Neural progenitor cell (in vitro differentiated cells): ENCODE measurements around the gene ETV6. TPM values are rescaled to one million over a fixed set of nuclear protein-coding genes. Genes with fewer than 3 reads are reported as not detected.

Experiments used
- DNase-seq: peaks from one replicate; pipeline ENCODE4 v3.0.0-alpha.2; 2016; ENCODE audit warnings: low spot score
- H2AFZ ChIP-seq: fragments of 200-600 bp; sonication (generic); replicated peaks from 2 replicates; pipeline ENCODE4 v1.6.1; 2016; ENCODE audit warnings: antibody characterized with exemption
- H3F3A ChIP-seq: fragments of 200-600 bp; sonication (generic); 2 replicates; pipeline ENCODE4 v1.6.1; 2016; ENCODE audit warnings: antibody characterized with exemption, low read depth
- H3K27ac ChIP-seq: fragments of 200-600 bp; sonication (generic); 2 replicates; pipeline ENCODE4 v1.5.1; 2016; ENCODE audit warnings: mild to moderate bottlenecking
- H3K27me3 ChIP-seq: fragments of 200-600 bp; sonication (generic); 2 replicates; pipeline ENCODE4 v1.6.1; 2016; ENCODE audit warnings: mild to moderate bottlenecking, moderate library complexity
- H3K36me3 ChIP-seq: fragments of 200-600 bp; sonication (generic); 2 replicates; pipeline ENCODE4 v1.5.1; 2016
- H3K4me1 ChIP-seq: fragments of 200-600 bp; sonication (generic); 2 replicates; pipeline ENCODE4 v1.6.1; 2016; ENCODE audit warnings: mixed run types
- H3K4me2 ChIP-seq: fragments of 200-600 bp; sonication (generic); 2 replicates; pipeline ENCODE4 v1.6.1; 2016
- H3K4me3 ChIP-seq: fragments of 200-600 bp; sonication (generic); 2 replicates; pipeline ENCODE4 v1.5.1; 2016
- H3K79me2 ChIP-seq: fragments of 200-600 bp; sonication (generic); 2 replicates; pipeline ENCODE4 v1.6.1; 2016; ENCODE audit warnings: low read depth
- H3K9ac ChIP-seq: fragments of 200-600 bp; sonication (generic); 2 replicates; pipeline ENCODE4 v1.6.1; 2016
- H3K9me3 ChIP-seq: fragments of 200-600 bp; sonication (generic); 2 replicates; pipeline ENCODE4 v1.5.1; 2016; ENCODE audit warnings: low read depth
- H4K20me1 ChIP-seq: fragments of 200-600 bp; sonication (generic); 2 replicates; pipeline ENCODE4 v1.6.1; 2016; ENCODE audit warnings: low read depth
- H3K27ac Mint-ChIP-seq: 3 replicates; pipeline ENCODE4 v1.8.0; 2021; ENCODE audit warnings: mixed read lengths
- H3K27me3 Mint-ChIP-seq: 2 replicates; pipeline ENCODE4 v1.8.0; 2022; ENCODE audit warnings: low read depth, mild to moderate bottlenecking, inconsistent platforms, moderate library complexity, mixed read lengths; ENCODE audit not compliant: insufficient read depth
- H3K36me3 Mint-ChIP-seq: 3 replicates; pipeline ENCODE4 v1.8.0; 2021; ENCODE audit warnings: mixed read lengths
- H3K4me1 Mint-ChIP-seq: 3 replicates; pipeline ENCODE4 v1.8.0; 2021; ENCODE audit warnings: mixed read lengths
- H3K4me3 Mint-ChIP-seq: 3 replicates; pipeline ENCODE4 v1.8.0; 2021; ENCODE audit warnings: mild to moderate bottlenecking, moderate library complexity, mixed read lengths
- H3K9me3 Mint-ChIP-seq: 3 replicates; pipeline ENCODE4 v1.8.0; 2020; ENCODE audit warnings: mixed read lengths
- EZH2 ChIP-seq: fragments of 200-600 bp; sonication (generic); IDR thresholded peaks from 2 replicates; pipeline ENCODE4 v1.6.1; 2017; ENCODE audit warnings: antibody characterized with exemption, mild to moderate bottlenecking, moderate library complexity
- EZH2phosphoT487 ChIP-seq: fragments of 200-600 bp; sonication (generic); IDR thresholded peaks from 2 replicates; pipeline ENCODE4 v1.6.1; 2017; ENCODE audit warnings: antibody characterized with exemption
- total RNA-seq: library from RNA; depleted of rRNA; stranded (reverse); fragments of >200 nt; gene quantifications from 2 replicates; pipeline ENCODE4 v1.2.3, GENCODE V29; 2015; ENCODE audit warnings: low replicate concordance
- TF ChIP-seq, protein P1 (sequence below): fragments of 200-600 bp; sonication (generic); IDR thresholded peaks from 2 replicates; pipeline ENCODE4 v1.5.1; 2017; ENCODE audit warnings: antibody characterized with exemption, mild to moderate bottlenecking

ETV6 gene
- total RNA-seq, 1 donor from 2014 or later = 6.2 TPM

- H3K4me2 ChIP-seq = no peak overlapping the region
- no peaks in the 10 kb centered on the region for H3F3A ChIP-seq
These were observed 122.5 kb downstream of the ETV6 start for GRCh38 chr12:11771895-11772502.

GRCh38 chr12:11773889-11774677, 124.6 kb downstream of the ETV6 start:
- no peak for DNase-seq
- Histone ChIP-seq H3K4me2 (no peak overlapping the region), H3K36me3 (no peaks in the 10 kb centered on the region), H3K79me2 (no peaks in the 10 kb centered on the region), H3K4me1 (peaks cover 20% of the 10 kb centered on the region), H3K4me3 (no peak overlapping the region), H3K9ac (no peak overlapping the region), H3K27me3 (no peaks in the 10 kb centered on the region), H3K27ac (no peak overlapping the region), H4K20me1 (no peaks in the 10 kb centered on the region), H3F3A (peaks cover 12% of the 10 kb centered on the region), H2AFZ (no peak overlapping the region), H3K9me3 (no peaks in the 10 kb centered on the region)
- no peaks in the 10 kb centered on the region for H3K27me3 Mint-ChIP-seq
- H3K9me3 Mint-ChIP-seq = no peaks in the 10 kb centered on the region
- no peak overlapping the region for H3K4me3 Mint-ChIP-seq
- H3K4me1 Mint-ChIP-seq = peaks cover 39% of the 10 kb centered on the region
- H3K36me3 Mint-ChIP-seq = peaks cover 4% of the 10 kb centered on the region
- TF ChIP-seq, protein P1, sequence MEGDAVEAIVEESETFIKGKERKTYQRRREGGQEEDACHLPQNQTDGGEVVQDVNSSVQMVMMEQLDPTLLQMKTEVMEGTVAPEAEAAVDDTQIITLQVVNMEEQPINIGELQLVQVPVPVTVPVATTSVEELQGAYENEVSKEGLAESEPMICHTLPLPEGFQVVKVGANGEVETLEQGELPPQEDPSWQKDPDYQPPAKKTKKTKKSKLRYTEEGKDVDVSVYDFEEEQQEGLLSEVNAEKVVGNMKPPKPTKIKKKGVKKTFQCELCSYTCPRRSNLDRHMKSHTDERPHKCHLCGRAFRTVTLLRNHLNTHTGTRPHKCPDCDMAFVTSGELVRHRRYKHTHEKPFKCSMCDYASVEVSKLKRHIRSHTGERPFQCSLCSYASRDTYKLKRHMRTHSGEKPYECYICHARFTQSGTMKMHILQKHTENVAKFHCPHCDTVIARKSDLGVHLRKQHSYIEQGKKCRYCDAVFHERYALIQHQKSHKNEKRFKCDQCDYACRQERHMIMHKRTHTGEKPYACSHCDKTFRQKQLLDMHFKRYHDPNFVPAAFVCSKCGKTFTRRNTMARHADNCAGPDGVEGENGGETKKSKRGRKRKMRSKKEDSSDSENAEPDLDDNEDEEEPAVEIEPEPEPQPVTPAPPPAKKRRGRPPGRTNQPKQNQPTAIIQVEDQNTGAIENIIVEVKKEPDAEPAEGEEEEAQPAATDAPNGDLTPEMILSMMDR = no peak
- no peak for TF ChIP-seq EZH2phosphoT487
- TF ChIP-seq EZH2 = no peak
- H3K27ac Mint-ChIP-seq = peak overlapping the region; percentile 92

More at GRCh38 chr12:11771895-11772502, 122.5 kb downstream of the ETV6 start:
- H3K79me2 ChIP-seq = no peaks in the 10 kb centered on the region
- no peaks in the 10 kb centered on the region for H4K20me1 ChIP-seq
- no peak overlapping the region for H3K9ac ChIP-seq
- Mint-ChIP-seq H3K4me1 (peaks cover 19% of the 10 kb centered on the region), H3K9me3 (no peaks in the 10 kb centered on the region), H3K27ac (peak overlapping the region; percentile 4), H3K36me3 (peaks cover 4% of the 10 kb centered on the region), H3K27me3 (no peaks in the 10 kb centered on the region), H3K4me3 (no peak overlapping the region)
- no peak overlapping the region for H2AFZ ChIP-seq
- H3K27me3 ChIP-seq = no peaks in the 10 kb centered on the region
- TF ChIP-seq, protein P1 = no peak
- no peak for TF ChIP-seq EZH2phosphoT487
- TF ChIP-seq EZH2 = no peak
- H3K4me3 ChIP-seq = no peak overlapping the region
- no peaks in the 10 kb centered on the region for H3K36me3 ChIP-seq
- no peaks in the 10 kb centered on the region for H3K4me1 ChIP-seq
- DNase-seq = no peak
- no peaks in the 10 kb centered on the region for H3K9me3 ChIP-seq
- H3K27ac ChIP-seq = no peak overlapping the region

- Mint-ChIP-seq H3K27ac (peak overlapping the region; percentile 5), H3K36me3 (peaks cover 4% of the 10 kb centered on the region), H3K9me3 (no peaks in the 10 kb centered on the region), H3K4me1 (peaks cover 39% of the 10 kb centered on the region), H3K27me3 (no peaks in the 10 kb centered on the region), H3K4me3 (no peak overlapping the region)
- Histone ChIP-seq H2AFZ (no peak overlapping the region), H3K36me3 (no peaks in the 10 kb centered on the region), H3K27ac (no peak overlapping the region), H3F3A (peaks cover 12% of the 10 kb centered on the region), H3K9me3 (no peaks in the 10 kb centered on the region), H3K9ac (no peak overlapping the region), H3K79me2 (no peaks in the 10 kb centered on the region), H4K20me1 (no peaks in the 10 kb centered on the region), H3K4me3 (no peak overlapping the region), H3K27me3 (no peaks in the 10 kb centered on the region), H3K4me1 (peaks cover 22% of the 10 kb centered on the region), H3K4me2 (no peak overlapping the region)
- no peak for DNase-seq
- TF ChIP-seq EZH2phosphoT487 = no peak
- TF ChIP-seq, protein P1 = no peak
- no peak for TF ChIP-seq EZH2
These were observed 125.3 kb downstream of the ETV6 start for GRCh38 chr12:11774821-11775220.
